ENCODE measurements around the gene ADARB2.
"Not testable (repeated sequence)": the region's sequence is repeated elsewhere in the genome, so short reads cannot be mapped to it uniquely, and the experiment has no call there.

ADARB2 gene

GRCh38 chr10:1454951-1455350 lies 282.4 kb downstream of the ADARB2 start:
- no peak for DNase-seq
- intact Hi-C loops (cut with DNase I), result no loop called here

- no peak for DNase-seq
- intact Hi-C loops (cut with DNase I), result no loop called here
Measured at GRCh38 chr10:1454428-1454827, 282.9 kb downstream of the ADARB2 start.

DNA sequence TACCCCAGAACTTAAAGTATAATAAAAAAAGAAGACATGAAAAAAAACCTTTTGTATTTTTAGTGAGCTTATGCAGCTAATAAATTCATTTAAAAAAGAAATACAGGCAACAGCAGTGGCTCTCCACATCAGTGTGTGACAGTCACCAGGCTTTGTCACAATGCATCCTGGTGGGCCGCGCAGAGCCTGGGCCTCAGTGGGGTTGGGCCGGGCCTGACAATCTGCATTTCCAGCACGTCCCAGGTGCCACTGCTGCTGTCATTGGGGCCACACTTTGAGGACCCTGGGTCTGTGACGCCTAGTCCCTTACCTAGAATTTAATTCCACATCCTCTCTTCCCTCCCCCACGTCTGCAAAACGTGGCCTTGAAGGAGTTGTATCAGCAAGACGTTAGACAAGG lies 284.5 kb downstream of the ADARB2 start:
- intact Hi-C loops (cut with DNase I), result no loop called here

DNA sequence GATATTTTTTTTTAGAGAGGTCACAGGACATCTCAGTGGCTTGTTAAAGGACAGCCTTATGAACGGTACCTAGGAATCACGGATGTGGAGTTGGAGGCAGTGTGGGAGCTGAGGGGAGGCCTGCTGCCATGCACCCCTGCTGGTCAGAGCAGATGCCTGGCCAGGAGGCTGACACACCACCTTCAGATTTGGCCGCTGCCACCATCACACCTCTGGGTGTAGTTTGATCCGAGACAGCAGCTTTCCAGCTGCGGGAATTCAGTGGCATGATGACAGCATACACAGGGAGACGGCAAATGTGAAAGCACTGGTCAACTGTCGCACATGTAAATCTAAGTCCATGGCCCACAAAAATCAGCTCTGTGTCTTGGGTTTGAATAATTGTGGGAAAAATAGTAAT lies 285.4 kb downstream of the ADARB2 start:
- intact Hi-C loops (cut with DNase I), result no loop called here
- no peak for DNase-seq

More for the DNA sequence above, 284.5 kb downstream of the ADARB2 start:
- DNase-seq, result no peak

GRCh38 chr10:1451362-1451888 lies 285.9 kb downstream of the ADARB2 start:
- intact Hi-C loops (cut with DNase I), result no loop called here

GRCh38 chr10:1449572-1450205 lies 287.6 kb downstream of the ADARB2 start:
- DNase-seq, result no peak
- intact Hi-C loops (cut with DNase I), result no loop called here

More at GRCh38 chr10:1451362-1451888, 285.9 kb downstream of the ADARB2 start:
- no peak for DNase-seq

DNA sequence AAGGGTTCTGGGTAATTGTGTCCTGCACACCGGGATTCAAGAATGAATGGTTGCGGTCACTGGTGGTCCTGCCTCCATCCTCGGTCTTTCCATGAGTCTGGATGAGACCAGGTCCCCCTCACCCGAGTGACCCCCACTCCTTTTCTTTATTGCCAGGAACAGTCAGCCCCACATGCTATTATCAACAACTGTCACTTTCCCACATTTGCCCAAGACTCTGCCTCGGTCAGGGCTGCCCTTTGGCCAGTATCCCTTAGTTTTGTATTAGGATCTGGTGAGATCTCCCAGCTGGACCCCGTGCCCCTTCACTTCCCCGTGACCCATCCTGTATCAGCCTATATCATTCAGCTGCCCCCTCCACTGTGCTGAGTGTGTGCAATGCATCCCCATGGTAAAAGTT lies 288.3 kb downstream of the ADARB2 start:
- intact Hi-C loops (cut with DNase I), result no loop called here
- no peak for DNase-seq

DNA sequence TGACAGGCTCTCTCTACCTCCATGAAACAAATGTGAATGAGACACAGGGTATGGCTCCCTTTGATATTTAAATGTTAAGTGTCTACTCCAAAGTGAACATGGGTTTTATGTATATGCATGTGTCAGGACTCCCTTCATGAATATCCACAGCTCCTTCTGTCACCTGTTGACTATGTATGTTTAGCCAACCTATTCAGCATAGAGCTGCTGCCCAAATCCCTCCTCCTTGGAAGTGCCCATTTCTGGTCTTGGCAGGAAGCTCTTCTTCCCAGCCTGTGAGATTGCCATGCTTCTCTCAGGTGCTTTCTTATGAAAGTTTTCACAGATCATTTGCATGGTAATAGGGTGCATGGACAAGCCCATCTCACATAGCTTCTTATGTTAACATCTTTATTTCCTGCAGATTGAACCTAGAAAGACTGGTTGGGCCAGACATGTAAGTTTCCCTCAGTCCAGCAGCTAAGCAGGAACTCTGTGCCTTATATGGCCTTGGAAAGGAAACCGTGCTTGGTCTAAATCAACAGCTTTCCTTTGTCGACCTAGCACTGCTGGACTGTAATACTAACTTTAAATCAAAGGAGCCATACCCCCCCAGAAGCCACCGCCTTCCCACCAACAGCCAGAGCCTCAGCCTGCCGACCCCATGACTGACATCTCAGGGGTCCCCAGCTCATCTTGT lies 288.9 kb downstream of the ADARB2 start:
- DNase-seq, result no peak
- intact Hi-C loops (cut with DNase I), result no loop called here

DNA sequence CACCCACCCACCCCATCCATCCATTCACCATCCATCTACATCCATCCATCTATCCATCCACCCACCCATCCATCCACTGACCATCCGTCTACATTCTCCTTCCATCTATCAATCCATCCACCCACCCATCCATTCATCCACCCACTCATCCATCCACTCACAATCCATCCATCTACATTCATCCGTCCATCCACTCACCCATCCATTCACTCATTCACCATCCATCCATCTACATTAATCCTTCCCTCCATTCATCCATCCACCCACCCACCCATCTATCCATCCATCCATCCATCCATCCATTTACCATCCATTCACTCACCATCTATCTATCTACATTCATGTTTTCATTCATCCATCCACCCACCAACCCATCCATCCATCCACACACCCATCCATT lies 292.5 kb downstream of the ADARB2 start:
- intact Hi-C loops (cut with DNase I), result no loop called here
- DNase-seq, result no peak

- DNase-seq, result no peak
- intact Hi-C loops (cut with DNase I), result no loop called here
Measured at GRCh38 chr10:1440897-1441296, 296.4 kb downstream of the ADARB2 start.

- intact Hi-C loops (cut with DNase I), result no loop called here
- no peak for DNase-seq
Measured at GRCh38 chr10:1434912-1435692, 302.2 kb downstream of the ADARB2 start.

DNA sequence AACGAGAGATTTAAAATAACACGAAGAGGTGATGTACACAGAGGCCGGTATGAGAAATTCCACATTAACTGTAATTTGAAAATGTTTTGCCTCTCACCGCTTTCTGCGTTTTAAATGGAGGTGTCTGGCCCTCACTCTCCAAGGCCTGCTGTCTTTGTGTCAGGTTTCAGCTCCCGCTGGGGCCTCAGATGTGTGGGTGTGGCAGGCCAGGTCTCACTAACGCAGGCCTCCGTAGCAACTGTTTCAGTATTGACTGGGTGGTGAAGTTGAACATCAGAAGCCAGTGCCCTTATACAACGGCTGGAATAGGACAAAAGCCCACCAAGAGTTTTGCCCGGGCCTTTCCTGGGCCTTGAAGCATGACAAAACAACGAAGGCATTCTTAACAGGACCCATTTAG lies 303.1 kb downstream of the ADARB2 start:
- intact Hi-C loops (cut with DNase I), result no loop called here

GRCh38 chr10:1432161-1432560 lies 305.2 kb downstream of the ADARB2 start:
- no peak for DNase-seq
- intact Hi-C loops (cut with DNase I), result no loop called here

More for the DNA sequence above, 303.1 kb downstream of the ADARB2 start:
- no peak for DNase-seq

DNA sequence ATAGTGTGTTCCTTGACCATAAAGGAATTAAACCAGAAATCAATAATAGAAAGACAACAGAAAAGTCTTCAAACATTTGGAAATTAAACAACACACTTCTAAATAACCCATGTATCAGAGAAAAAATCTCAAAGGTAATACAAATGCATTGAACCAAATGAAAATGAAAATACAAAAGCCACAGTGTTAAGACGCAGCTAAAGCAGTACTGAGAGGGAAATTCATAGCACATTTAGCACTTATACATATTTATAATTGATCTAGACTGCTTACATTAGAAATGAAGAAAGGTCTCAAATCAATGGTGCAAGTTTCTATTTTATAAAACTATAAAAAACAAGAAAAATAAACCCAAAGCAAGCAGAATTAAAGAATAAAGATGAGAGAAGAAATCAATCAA lies 306.1 kb downstream of the ADARB2 start:
- intact Hi-C loops (cut with DNase I), result no loop called here

DNA sequence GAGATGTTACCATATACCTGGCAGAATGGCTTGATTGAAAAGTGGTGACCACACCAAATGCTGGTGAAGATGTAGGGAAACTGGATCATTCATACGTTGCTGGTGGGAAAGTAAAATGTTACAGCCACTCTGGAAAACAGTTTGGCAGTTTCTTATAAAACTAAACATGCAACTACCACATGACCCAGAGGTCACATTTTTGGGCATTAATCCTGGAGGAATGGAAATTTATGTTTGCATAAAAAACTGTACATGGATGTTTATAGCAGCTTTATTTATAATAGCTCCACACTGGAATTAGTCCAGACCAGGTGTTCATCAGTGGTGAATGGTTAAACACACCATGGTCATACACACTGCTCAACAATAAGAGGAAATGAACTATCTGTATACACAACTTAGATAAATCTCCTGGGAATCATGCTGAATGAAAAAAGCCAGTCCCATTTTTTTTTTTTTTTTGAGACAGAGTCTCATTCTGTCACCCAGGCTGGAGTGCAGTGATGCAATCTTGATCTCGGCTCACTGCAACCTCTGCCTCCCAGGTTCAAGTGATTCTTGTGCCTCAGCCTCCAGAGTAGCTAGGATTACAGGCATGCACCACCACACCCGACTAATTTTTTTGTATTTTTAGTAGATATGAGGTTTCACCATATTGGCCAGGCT lies 309.7 kb downstream of the ADARB2 start:
- DNase-seq; intact Hi-C loops (cut with DNase I): not testable (repeated sequence)

More for the DNA sequence above, 306.1 kb downstream of the ADARB2 start:
- no peak for DNase-seq

- intact Hi-C loops (cut with DNase I), result no loop called here
- DNase-seq, result peak in 1 of 42 donors; percentile 30
Measured at GRCh38 chr10:1426786-1427185, 310.5 kb downstream of the ADARB2 start.

DNA sequence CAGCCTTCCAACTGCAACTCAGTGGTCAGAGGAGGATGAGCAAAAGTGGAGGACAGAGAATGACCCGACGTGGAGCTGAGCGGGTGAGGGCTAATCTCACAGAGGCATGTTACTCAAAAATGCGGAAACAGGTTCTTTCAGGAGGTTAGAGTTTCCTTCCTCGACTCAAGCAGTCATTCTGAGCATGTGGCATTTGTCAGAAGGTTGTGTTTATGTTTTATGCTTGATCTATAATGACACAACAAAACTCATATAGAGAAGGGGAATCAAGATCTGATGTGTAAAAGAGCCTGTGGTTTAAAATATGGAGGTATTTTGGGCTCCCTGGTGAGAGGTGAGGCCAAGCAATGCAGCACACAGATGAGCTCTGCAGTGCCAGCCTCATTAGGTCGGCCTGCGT lies 311.4 kb downstream of the ADARB2 start:
- no peak for DNase-seq
- intact Hi-C loops (cut with DNase I), result no loop called here

- intact Hi-C loops (cut with DNase I), result no loop called here
- DNase-seq, result peak in 1 of 42 donors; percentile 18
Measured at GRCh38 chr10:1424648-1425047, 312.7 kb downstream of the ADARB2 start.

GRCh38 chr10:1423676-1424253 lies 313.6 kb downstream of the ADARB2 start:
- intact Hi-C loops (cut with DNase I), result no loop called here
- DNase-seq, result no peak
